GM18868 (cell line): Measurements from ENCODE around the gene HSPB9.

Source experiments
- ATAC-seq: cut with Tn5 transposase; IDR thresholded peaks from one replicate; pipeline ENCODE4 v1.9.1; 2021; ENCODE audit warnings: mild to moderate bottlenecking, moderate library complexity; ENCODE audit not compliant: unreplicated experiment

The HSPB9 gene

GRCh38 chr17:42122371-42123303 is at the start of gene HSPB9:
TSS of gene HSPB9 (plus strand) at chr17:42122804. CDS start at chr17:42122851, 47 bp downstream.
- no peak for ATAC-seq

GRCh38 chr17:42075789-42076188 is 46.8 kb upstream of the HSPB9 start:
- no peak for ATAC-seq

- ATAC-seq = no peak
These were observed 45.6 kb upstream of the HSPB9 start for GRCh38 chr17:42076797-42077559.

- no peak for ATAC-seq
These were observed 44.8 kb upstream of the HSPB9 start for GRCh38 chr17:42077755-42078154.

- no peak for ATAC-seq
These were observed 44.1 kb upstream of the HSPB9 start for GRCh38 chr17:42078396-42079043.

GRCh38 chr17:42079541-42079940 is 43.1 kb upstream of the HSPB9 start:
- no peak for ATAC-seq

- ATAC-seq = no peak
These were observed 41.0 kb upstream of the HSPB9 start for GRCh38 chr17:42081516-42082129.

GRCh38 chr17:42087042-42087701 is 35.4 kb upstream of the HSPB9 start:
- no peak for ATAC-seq

GRCh38 chr17:42087736-42088705 is 34.6 kb upstream of the HSPB9 start:
- no peak for ATAC-seq

GRCh38 chr17:42088736-42089135 is 33.9 kb upstream of the HSPB9 start:
- ATAC-seq = no peak

- no peak for ATAC-seq
These were observed 31.4 kb upstream of the HSPB9 start for GRCh38 chr17:42090964-42091790.

- ATAC-seq = no peak
These were observed 29.7 kb upstream of the HSPB9 start for GRCh38 chr17:42092939-42093338.

GRCh38 chr17:42094375-42095069 is 28.1 kb upstream of the HSPB9 start:
- ATAC-seq = no peak

- ATAC-seq = no peak
These were observed 26.1 kb upstream of the HSPB9 start for GRCh38 chr17:42096360-42097111.

- no peak for ATAC-seq
These were observed 24.6 kb upstream of the HSPB9 start, which contains the start of gene ZNF385C for GRCh38 chr17:42097691-42098631. TSS of gene ZNF385C (minus strand) at chr17:42098473. CDS start at chr17:42063056, 35,417 bp downstream.
